Lung (tissue), 12 donors: ENCODE data around the gene NAPB. TPM values are rescaled to one million over a fixed set of nuclear protein-coding genes. Genes with fewer than 3 reads are reported as not detected.

ENCODE experiments used
- ATAC-seq: fragments of 200-7000 bp; cut with Tn5 transposase; one replicate; pipeline ENCODE4 v1.9.1; 2020; ENCODE audit warnings: moderate number of reproducible peaks; ENCODE audit not compliant: insufficient read depth, low FRiP score
- DNase-seq, 3 donors: peaks; one replicate each; pipeline ENCODE4 v3.0.0-alpha.2; 2013 to 2017
- H3K27ac ChIP-seq, 2 donors: one replicate each; pipeline ENCODE4 v1.5.1; 2013; ENCODE audit warnings: mild to moderate bottlenecking in 2 of 2, moderate library complexity in 2 of 2, control low read depth in 1 of 2, inconsistent platforms in 1 of 2, low read depth in 1 of 2, low read length in 1 of 2
- H3K27me3 ChIP-seq, 3 donors: one replicate each; pipeline ENCODE4 v1.5.1; 2013; ENCODE audit warnings: low read length in 2 of 3; ENCODE audit not compliant: control insufficient read depth in 3 of 3, insufficient read depth in 3 of 3
- H3K36me3 ChIP-seq, 4 donors: one replicate each; pipeline ENCODE4 v1.5.1; 2013; ENCODE audit warnings: low read length in 4 of 4, mild to moderate bottlenecking in 1 of 4, moderate library complexity in 1 of 4; ENCODE audit not compliant: control insufficient read depth in 4 of 4, insufficient read depth in 4 of 4
- H3K4me1 ChIP-seq, 5 donors: one replicate each; pipeline ENCODE4 v1.5.1; 2013; ENCODE audit warnings: low read length in 5 of 5, mild to moderate bottlenecking in 2 of 5, moderate library complexity in 1 of 5; ENCODE audit not compliant: control insufficient read depth in 5 of 5, insufficient read depth in 5 of 5
- H3K4me3 ChIP-seq: one replicate; pipeline ENCODE4 v1.5.1; 2013; ENCODE audit warnings: mild to moderate bottlenecking, control low read depth, moderate library complexity
- H3K9ac ChIP-seq, 2 donors: one replicate each; pipeline ENCODE4 v1.5.1; 2013; ENCODE audit warnings: low read length in 2 of 2, control low read depth in 1 of 2; ENCODE audit not compliant: insufficient read depth in 1 of 2
- H3K9me3 ChIP-seq, 4 donors: one replicate each; pipeline ENCODE4 v1.5.1; 2013; ENCODE audit warnings: low read length in 3 of 4, mild to moderate bottlenecking in 1 of 4, moderate library complexity in 1 of 4; ENCODE audit not compliant: control insufficient read depth in 4 of 4, insufficient read depth in 3 of 4
- WGBS, 2 donors: extraction: QIAGEN DNeasy Blood & Tissue Kit; methylation state at CpG; one replicate each; pipeline ENCODE4 v1.1.7; 2013; 5-methylcytosine and 5-hydroxymethylcytosine counted together
- polyA plus RNA-seq, 2 donors: library from polyadenylated mRNA; stranded (reverse); fragments of 200-250 nt; gene quantifications; one replicate each; pipeline ENCODE4 v1.2.1, GENCODE V29; 2013
- total RNA-seq, 2 donors: library from RNA; depleted of rRNA in 1 of 2; stranded (reverse); fragments of >200 nt in 1 of 2; gene quantifications; one replicate each; pipeline ENCODE4 v1.2.1, GENCODE V29; 2014 to 2021
- TF ChIP-seq, protein P1 (sequence below): IDR thresholded peaks from 2 replicates; pipeline ENCODE4 v1.5.1; 2012; ENCODE audit warnings: mild to moderate bottlenecking; ENCODE audit errors: control extremely low read depth, extremely low read depth
- donor health status: control.
- donor health status: control.
- donor health status: Bipolar disorder and iron deficiency.
- donor health status: healthy.
- donor health status: DM: yes; HTN: yes; CAD: no.

Gene NAPB
- total and polyA plus RNA-seq, 4 donors: 4.4 to 45.7 (median 6.9) TPM

GRCh38 chr20:23347791-23348190 is 73.5 kb downstream of the NAPB start:
- ATAC-seq (no peak), DNase-seq (no peak)
- Histone ChIP-seq H3K9me3 (no peaks in the 10 kb centered on the region), H3K36me3 (no peaks in the 10 kb centered on the region), H3K9ac (no peak overlapping the region), H3K27ac (no peak overlapping the region), H3K4me1 (peaks cover 2 to 20% (median 9%) of the 10 kb centered on the region in 5 donors), H3K4me3 (no peak overlapping the region), H3K27me3 (no peaks in the 10 kb centered on the region)
- 84 to 85% methylated on average over 6 of the region's 6 CpGs for WGBS, 2 donors
- TF ChIP-seq, protein P1, sequence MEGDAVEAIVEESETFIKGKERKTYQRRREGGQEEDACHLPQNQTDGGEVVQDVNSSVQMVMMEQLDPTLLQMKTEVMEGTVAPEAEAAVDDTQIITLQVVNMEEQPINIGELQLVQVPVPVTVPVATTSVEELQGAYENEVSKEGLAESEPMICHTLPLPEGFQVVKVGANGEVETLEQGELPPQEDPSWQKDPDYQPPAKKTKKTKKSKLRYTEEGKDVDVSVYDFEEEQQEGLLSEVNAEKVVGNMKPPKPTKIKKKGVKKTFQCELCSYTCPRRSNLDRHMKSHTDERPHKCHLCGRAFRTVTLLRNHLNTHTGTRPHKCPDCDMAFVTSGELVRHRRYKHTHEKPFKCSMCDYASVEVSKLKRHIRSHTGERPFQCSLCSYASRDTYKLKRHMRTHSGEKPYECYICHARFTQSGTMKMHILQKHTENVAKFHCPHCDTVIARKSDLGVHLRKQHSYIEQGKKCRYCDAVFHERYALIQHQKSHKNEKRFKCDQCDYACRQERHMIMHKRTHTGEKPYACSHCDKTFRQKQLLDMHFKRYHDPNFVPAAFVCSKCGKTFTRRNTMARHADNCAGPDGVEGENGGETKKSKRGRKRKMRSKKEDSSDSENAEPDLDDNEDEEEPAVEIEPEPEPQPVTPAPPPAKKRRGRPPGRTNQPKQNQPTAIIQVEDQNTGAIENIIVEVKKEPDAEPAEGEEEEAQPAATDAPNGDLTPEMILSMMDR: no peak

DNA sequence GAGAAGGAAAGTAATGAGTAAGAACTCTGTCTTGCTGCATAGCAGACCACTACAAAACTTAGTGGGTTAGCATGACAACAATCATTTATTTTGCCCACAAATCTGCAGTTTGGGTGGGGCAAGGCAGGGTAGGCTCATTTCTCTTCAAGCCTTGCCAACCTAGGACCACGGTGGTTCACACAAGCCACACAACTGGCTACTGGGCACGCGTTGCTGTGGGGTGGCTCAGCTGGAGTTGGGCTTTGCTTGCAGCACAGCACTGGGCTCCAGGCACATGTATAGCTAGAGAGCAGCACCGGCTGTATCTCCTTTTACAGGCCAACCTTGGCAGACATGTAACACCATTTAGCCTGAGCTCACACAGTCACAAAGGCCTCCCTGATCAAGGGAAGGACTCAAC is 75.3 kb downstream of the NAPB start:
- H3K27me3 ChIP-seq: no peaks in the 10 kb centered on the region
- H3K27ac ChIP-seq: no peak overlapping the region
- H3K4me3 ChIP-seq: no peak overlapping the region
- peaks cover 0 to 10% (median 7%) of the 10 kb centered on the region in 5 donors for H3K4me1 ChIP-seq
- no peaks in the 10 kb centered on the region for H3K9me3 ChIP-seq
- 94 to 95% methylated on average over 4 of the region's 4 CpGs for WGBS, 2 donors
- no peak overlapping the region for H3K9ac ChIP-seq
- no peaks in the 10 kb centered on the region for H3K36me3 ChIP-seq
- ATAC-seq: no peak
- TF ChIP-seq, protein P1: no peak
- no peak for DNase-seq

- no peak for ATAC-seq
- TF ChIP-seq, protein P1: no peak
- 45 to 60% methylated on average over 5 of the region's 5 CpGs for WGBS, 2 donors
These were observed 77.0 kb downstream of the NAPB start for GRCh38 chr20:23344336-23344735.

DNA sequence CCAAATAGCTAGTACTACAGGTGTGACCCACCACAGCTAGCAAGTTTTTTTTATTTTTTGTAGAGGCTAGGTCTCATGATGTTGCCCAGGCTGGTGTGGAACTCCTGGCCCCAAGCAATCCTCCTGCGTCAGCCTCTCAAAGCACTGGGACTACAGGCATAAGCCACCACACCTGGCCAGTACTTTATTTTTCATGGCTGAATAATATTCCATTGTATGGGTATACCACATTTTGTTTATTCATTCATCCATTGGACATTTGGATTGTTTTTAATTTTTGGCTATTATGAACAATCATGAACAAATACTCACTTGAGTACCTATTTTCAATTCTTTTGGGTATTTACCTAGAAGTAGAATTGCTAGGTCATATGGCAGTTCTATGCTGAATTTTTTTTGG is 77.7 kb downstream of the NAPB start:
- ATAC-seq (no peak), DNase-seq (no peak)
- WGBS, 2 donors: 98 to 100% methylated on average over 1 of the region's 1 CpG
- Histone ChIP-seq H3K4me1 (no peaks in the 10 kb centered on the region), H3K9ac (no peak overlapping the region), H3K27me3 (no peaks in the 10 kb centered on the region), H3K9me3 (no peaks in the 10 kb centered on the region), H3K36me3 (no peaks in the 10 kb centered on the region), H3K4me3 (no peak overlapping the region), H3K27ac (no peak overlapping the region)
- TF ChIP-seq, protein P1: no peak

More at GRCh38 chr20:23344336-23344735, 77.0 kb downstream of the NAPB start:
- H3K4me3 ChIP-seq: no peak overlapping the region
- H3K9ac ChIP-seq: no peak overlapping the region
- no peak overlapping the region for H3K27ac ChIP-seq
- peaks cover 0 to 7% (median 5%) of the 10 kb centered on the region in 5 donors for H3K4me1 ChIP-seq
- no peaks in the 10 kb centered on the region for H3K9me3 ChIP-seq
- peak; percentile 28 to 53 (median 43) for DNase-seq
- H3K36me3 ChIP-seq: no peaks in the 10 kb centered on the region
- H3K27me3 ChIP-seq: no peaks in the 10 kb centered on the region
